ENCODE data around the gene DNAH10.
"Not testable (repeated sequence)": the region's sequence is repeated elsewhere in the genome, so short reads cannot be mapped to it uniquely, and the experiment has no call there.

Gene DNAH10

GRCh38 chr12:123938679-123939480 is 176.8 kb downstream of the DNAH10 start:
- no peak for DNase-seq

GRCh38 chr12:123939716-123940626 is 177.9 kb downstream of the DNAH10 start:
- DNase-seq = no peak

- no peak for DNase-seq
These were observed 178.5 kb downstream of the DNAH10 start for GRCh38 chr12:123940627-123940966.

GRCh38 chr12:123941000-123941399 is 178.9 kb downstream of the DNAH10 start:
- no peak for DNase-seq

- DNase-seq = no peak
These were observed 179.6 kb downstream of the DNAH10 start for GRCh38 chr12:123941624-123942237.

- no peak for DNase-seq
These were observed 180.1 kb downstream of the DNAH10 start for GRCh38 chr12:123942238-123942653.

- DNase-seq = no peak
These were observed 181.0 kb downstream of the DNAH10 start for GRCh38 chr12:123942911-123943648.

GRCh38 chr12:123943816-123944215 is 181.7 kb downstream of the DNAH10 start:
- no peak for DNase-seq

GRCh38 chr12:123944696-123945095 is 182.6 kb downstream of the DNAH10 start:
- DNase-seq = no peak

- DNase-seq = no peak
These were observed 183.4 kb downstream of the DNAH10 start for GRCh38 chr12:123945287-123946151.

- DNase-seq = no peak
These were observed 184.0 kb downstream of the DNAH10 start for GRCh38 chr12:123946152-123946515.

GRCh38 chr12:123946516-123947505 is 184.7 kb downstream of the DNAH10 start:
- not testable (repeated sequence) for DNase-seq

GRCh38 chr12:123947531-123947930 is 185.4 kb downstream of the DNAH10 start:
- DNase-seq = not testable (repeated sequence)

GRCh38 chr12:123948401-123948795 is 186.3 kb downstream of the DNAH10 start:
- DNase-seq = no peak

- DNase-seq = no peak
These were observed 187.0 kb downstream of the DNAH10 start for GRCh38 chr12:123948796-123949769.

GRCh38 chr12:123949770-123950165 is 187.7 kb downstream of the DNAH10 start:
- DNase-seq = no peak

GRCh38 chr12:123950476-123951349 is 188.6 kb downstream of the DNAH10 start:
- no peak for DNase-seq

- no peak for DNase-seq
These were observed 189.4 kb downstream of the DNAH10 start for GRCh38 chr12:123951467-123951866.
